ENCODE data around the gene NETO1.

The NETO1 gene

GRCh38 chr18:72823345-72823744 lies 44.4 kb downstream of the NETO1 start:
- TF ChIP-seq EZH2phosphoT487 (IDR thresholded peaks at IDR 0.05; ENCODE audit: borderline replicate concordance): no peak
- no peak for TF ChIP-seq CTCF (conservative IDR thresholded peaks at IDR 0.05; ENCODE audit: low read length)
- Histone ChIP-seq H3K27me3 (ENCODE audit: insufficient read depth, low read length, poor library complexity, severe bottlenecking) (no peaks in the 10 kb centered on the region), H3K36me3 (ENCODE audit: insufficient read depth, low read length) (peaks cover 4% of the 10 kb centered on the region; the same call in 1 of the 2 replicates), H3F3A (ENCODE audit: low read depth) (no peaks in the 10 kb centered on the region), H3K79me2 (ENCODE audit: insufficient read depth, low read length) (peaks cover 40% of the 10 kb centered on the region), H3K9me3 (ENCODE audit: insufficient read depth, low read depth, low read length) (no peaks in the 10 kb centered on the region), H3K9me2 (replicated peaks; ENCODE audit: low read depth, low read length) (no peaks in the 10 kb centered on the region), H3K9ac (ENCODE audit: low read depth, low read length, poor library complexity, severe bottlenecking) (no peak overlapping the region), H4K20me1 (ENCODE audit: insufficient read depth, low read length, poor library complexity, severe bottlenecking) (no peaks in the 10 kb centered on the region), H3K4me3 (ENCODE audit: low read length, poor library complexity, severe bottlenecking) (no peak overlapping the region), H2AFZ (ENCODE audit: low read length) (no peak overlapping the region), H3K4me2 (ENCODE audit: low read depth, low read length, poor library complexity, severe bottlenecking) (no peak overlapping the region), H3K4me1 (ENCODE audit: insufficient read depth, low read length, poor library complexity, severe bottlenecking) (peaks cover 20% of the 10 kb centered on the region)

- H3K9me2 ChIP-seq (replicated peaks; ENCODE audit: low read depth, low read length): no peaks in the 10 kb centered on the region
- H2AFZ ChIP-seq (ENCODE audit: low read length): no peak overlapping the region
- no peaks in the 10 kb centered on the region for H3K9me3 ChIP-seq (ENCODE audit: insufficient read depth, low read depth, low read length)
- H3F3A ChIP-seq (ENCODE audit: low read depth): no peaks in the 10 kb centered on the region
- H3K4me3 ChIP-seq (ENCODE audit: low read length, poor library complexity, severe bottlenecking): no peak overlapping the region
- H3K79me2 ChIP-seq (ENCODE audit: insufficient read depth, low read length): peaks cover 39% of the 10 kb centered on the region; the same call in 1 of the 2 replicates
- no peaks in the 10 kb centered on the region for H4K20me1 ChIP-seq (ENCODE audit: insufficient read depth, low read length, poor library complexity, severe bottlenecking)
- no peak for TF ChIP-seq EZH2phosphoT487 (IDR thresholded peaks at IDR 0.05; ENCODE audit: borderline replicate concordance)
- TF ChIP-seq CTCF (conservative IDR thresholded peaks at IDR 0.05; ENCODE audit: low read length): no peak
- H3K4me2 ChIP-seq (ENCODE audit: low read depth, low read length, poor library complexity, severe bottlenecking): no peak overlapping the region
- no peaks in the 10 kb centered on the region for H3K27me3 ChIP-seq (ENCODE audit: insufficient read depth, low read length, poor library complexity, severe bottlenecking)
- peaks cover 6% of the 10 kb centered on the region; the same call in 1 of the 2 replicates for H3K36me3 ChIP-seq (ENCODE audit: insufficient read depth, low read length)
- H3K9ac ChIP-seq (ENCODE audit: low read depth, low read length, poor library complexity, severe bottlenecking): no peak overlapping the region
- H3K4me1 ChIP-seq (ENCODE audit: insufficient read depth, low read length, poor library complexity, severe bottlenecking): peaks cover 8% of the 10 kb centered on the region
These were observed 45.6 kb downstream of the NETO1 start for GRCh38 chr18:72822202-72822601.

- Histone ChIP-seq H3K9me2 (replicated peaks; ENCODE audit: low read depth, low read length) (no peaks in the 10 kb centered on the region), H3K36me3 (ENCODE audit: insufficient read depth, low read length) (peaks cover 13% of the 10 kb centered on the region; the same call in 1 of the 2 replicates), H3K9me3 (ENCODE audit: insufficient read depth, low read depth, low read length) (no peaks in the 10 kb centered on the region), H3F3A (ENCODE audit: low read depth) (no peaks in the 10 kb centered on the region), H3K9ac (ENCODE audit: low read depth, low read length, poor library complexity, severe bottlenecking) (no peak overlapping the region), H3K4me2 (ENCODE audit: low read depth, low read length, poor library complexity, severe bottlenecking) (no peak overlapping the region), H4K20me1 (ENCODE audit: insufficient read depth, low read length, poor library complexity, severe bottlenecking) (no peaks in the 10 kb centered on the region), H3K79me2 (ENCODE audit: insufficient read depth, low read length) (peaks cover 44% of the 10 kb centered on the region), H3K4me3 (ENCODE audit: low read length, poor library complexity, severe bottlenecking) (no peak overlapping the region), H3K27me3 (ENCODE audit: insufficient read depth, low read length, poor library complexity, severe bottlenecking) (no peaks in the 10 kb centered on the region), H2AFZ (ENCODE audit: low read length) (no peak overlapping the region), H3K4me1 (ENCODE audit: insufficient read depth, low read length, poor library complexity, severe bottlenecking) (no peaks in the 10 kb centered on the region)
- TF ChIP-seq CTCF (conservative IDR thresholded peaks at IDR 0.05; ENCODE audit: low read length) (no peak), EZH2phosphoT487 (IDR thresholded peaks at IDR 0.05; ENCODE audit: borderline replicate concordance) (no peak)
These were observed 47.2 kb downstream of the NETO1 start for GRCh38 chr18:72820571-72820970.

All from Loucy (cell line).